NCI-H2196 (cell line): ENCODE data around the gene GALE.
"Not testable (repeated sequence)": the region's sequence is repeated elsewhere in the genome, so short reads cannot be mapped to it uniquely, and the experiment has no call there.

ENCODE experiments used
- DNase-seq: peaks from one replicate; lab custom pipeline; 2025; ENCODE audit not compliant: unreplicated experiment; lab: John Stamatoyannopoulos, UW

Gene GALE

GRCh38 chr1:23810818-23811540, 10.4 kb upstream of the GALE start:
- peak; percentile 27 for DNase-seq

GRCh38 chr1:23809751-23810171, 9.2 kb upstream of the GALE start:
- DNase-seq, result peak; percentile 72

- DNase-seq, result no peak
Observed at GRCh38 chr1:23807453-23807852, 6.9 kb upstream of the GALE start.

- DNase-seq, result no peak
Observed at GRCh38 chr1:23806280-23806679, 5.7 kb upstream of the GALE start.

GRCh38 chr1:23805025-23805424, 4.5 kb upstream of the GALE start:
- no peak for DNase-seq

- DNase-seq, result no peak
Observed at GRCh38 chr1:23804183-23804835, 3.8 kb upstream of the GALE start.

GRCh38 chr1:23803674-23804073, 3.1 kb upstream of the GALE start:
- DNase-seq, result no peak

- not testable (repeated sequence) for DNase-seq
Observed at GRCh38 chr1:23802809-23803342, 2.3 kb upstream of the GALE start.

GRCh38 chr1:23801876-23802275, 1.3 kb upstream of the GALE start:
- DNase-seq, result no peak

GRCh38 chr1:23801338-23801748, 789 bp upstream of the GALE start:
- no peak for DNase-seq

GRCh38 chr1:23799570-23800399, 769 bp downstream of the GALE start:
- peak; percentile 59 for DNase-seq

GRCh38 chr1:23799255-23799569, 1.3 kb downstream of the GALE start:
- no peak for DNase-seq

GRCh38 chr1:23798662-23799142, 1.9 kb downstream of the GALE start:
- no peak for DNase-seq

GRCh38 chr1:23797478-23798448, 2.8 kb downstream of the GALE start:
- DNase-seq, result no peak

- DNase-seq, result no peak
Observed at GRCh38 chr1:23796466-23797271, 3.9 kb downstream of the GALE start.

- DNase-seq, result no peak
Observed at GRCh38 chr1:23795676-23796465, 4.7 kb downstream of the GALE start.

- not testable (repeated sequence) for DNase-seq
Observed at GRCh38 chr1:23794732-23795182, 5.8 kb downstream of the GALE start.

GRCh38 chr1:23793861-23794731, 6.5 kb downstream of the GALE start:
- no peak for DNase-seq
